GM12878 (cell line): ENCODE data around the gene TRIAP1. TPM values are rescaled to one million over a fixed set of nuclear protein-coding genes. Genes with fewer than 3 reads are reported as not detected.

Experiments
- ATAC-seq: fragments of 200-7000 bp; cut with Tn5 transposase; 3 replicates; pipeline ENCODE4 v1.9.1; 2020; ENCODE audit warnings: mild to moderate bottlenecking, moderate library complexity
- BruUV-seq: library from RNA; stranded (reverse); fragments of 400-500 nt; replicated peaks from 2 replicates; lab custom pipeline; 2021; lab: Mats Ljungman, UMichigan
- CTCF ChIA-PET: fragments of 300-600 bp; sonication (Branson Sonifier 250); formaldehyde crosslinking; extraction: SDS; loops from one replicate; lab custom pipeline; 2021; ENCODE audit warnings: inconsistent platforms; lab: Yijun Ruan, JAX
- POLR2A ChIA-PET: fragments of 350-600 bp; formaldehyde crosslinking; extraction: SDS; loops from one replicate; lab custom pipeline; 2021; ENCODE audit warnings: inconsistent platforms; lab: Charles Lee
- RAD21 ChIA-PET: fragments of 300-600 bp; sonication (Branson Sonifier 250); formaldehyde crosslinking; loops from one replicate; lab custom pipeline; 2023; ENCODE audit warnings: antibody characterized with exemption; ENCODE audit not compliant: unreplicated experiment; lab: Charles Lee
- SMC1A ChIA-PET: fragments of 300-600 bp; sonication (Branson Sonifier 250); formaldehyde crosslinking; loops from one replicate; lab custom pipeline; 2023; ENCODE audit not compliant: unreplicated experiment, uncharacterized antibody; lab: Charles Lee
- DNase-seq: peaks from one replicate; pipeline ENCODE4 v3.0.0-alpha.2; 2011; ENCODE audit warnings: low read depth, low spot score
- FAIRE-seq: peaks from 3 replicates; lab custom pipeline; 2011; peaks lifted over from hg19 to GRCh38; lab: Jason Lieb, UNC
- H2AFZ ChIP-seq: 2 replicates; pipeline ENCODE4 v1.6.0; 2011; ENCODE audit warnings: low read depth, low read length, control low read depth; ENCODE audit not compliant: control insufficient read depth
- H3K27ac ChIP-seq: 2 replicates; pipeline ENCODE4 v1.5.1; 2011; ENCODE audit warnings: control low read depth; ENCODE audit not compliant: control insufficient read depth, insufficient read depth
- H3K27me3 ChIP-seq, 2 experiments: replicated peaks in 1 of 2; 2 replicates each; pipeline versions ENCODE4 v1.6.0 to v1.6.1; 2011; ENCODE audit warnings: low read length in 1 of 2; ENCODE audit not compliant: control insufficient read depth in 2 of 2, insufficient read depth in 2 of 2
- H3K36me3 ChIP-seq, 2 experiments: 2 replicates each; pipeline ENCODE4 v1.5.1; 2011; ENCODE audit warnings: low read length in 1 of 2; ENCODE audit not compliant: control insufficient read depth in 2 of 2, insufficient read depth in 2 of 2
- H3K4me1 ChIP-seq: 2 replicates; pipeline ENCODE4 v1.6.1; 2011; ENCODE audit warnings: mild to moderate bottlenecking, low read length, moderate library complexity, mixed read lengths; ENCODE audit not compliant: control insufficient read depth, insufficient read depth
- H3K4me2 ChIP-seq: 2 replicates; pipeline ENCODE4 v1.6.0; 2011; ENCODE audit warnings: control low read depth; ENCODE audit not compliant: control insufficient read depth, insufficient read depth
- H3K4me3 ChIP-seq: fragments of 200-600 bp; sonication (generic); 2 replicates; pipeline ENCODE4 v1.5.1; 2016
- H3K79me2 ChIP-seq: 2 replicates; pipeline ENCODE4 v1.6.0; 2011; ENCODE audit warnings: low read length; ENCODE audit not compliant: control insufficient read depth, insufficient read depth
- H3K9ac ChIP-seq: 2 replicates; pipeline ENCODE4 v1.8.0; 2011; ENCODE audit warnings: low read length, control low read depth, mixed read lengths; ENCODE audit not compliant: control insufficient read depth, insufficient read depth
- H3K9me3 ChIP-seq: replicated peaks from 3 replicates; pipeline ENCODE4 v1.5.1; 2011; ENCODE audit warnings: mild to moderate bottlenecking, low read length; ENCODE audit not compliant: control insufficient read depth, insufficient read depth
- H4K20me1 ChIP-seq: 2 replicates; pipeline ENCODE4 v1.6.0; 2011; ENCODE audit not compliant: control insufficient read depth, insufficient read depth
- BCL3 ChIP-seq: IDR thresholded peaks from 2 replicates; pipeline ENCODE4 v1.6.1; 2011; ENCODE audit warnings: borderline replicate concordance, low read depth, mild to moderate bottlenecking, moderate library complexity, low read length; ENCODE audit not compliant: insufficient read depth, poor library complexity, severe bottlenecking
- CHD4 ChIP-seq: fragments of 200-600 bp; sonication (generic); IDR thresholded peaks from 2 replicates; pipeline ENCODE4 v1.6.1; 2016; ENCODE audit warnings: mild to moderate bottlenecking
- GABPA ChIP-seq: IDR thresholded peaks from 2 replicates; pipeline ENCODE4 v1.6.1; 2014; ENCODE audit warnings: antibody characterized with exemption, low read depth, mild to moderate bottlenecking, inconsistent platforms
- KLF5 ChIP-seq: fragments of 450-650 bp; IDR thresholded peaks from 2 replicates; pipeline ENCODE4 v1.6.1; 2014; ENCODE audit warnings: mild to moderate bottlenecking; ENCODE audit not compliant: partially characterized antibody
- NFIC ChIP-seq: IDR thresholded peaks from 2 replicates; pipeline ENCODE4 v1.6.1; 2012; ENCODE audit warnings: low read depth, mild to moderate bottlenecking, inconsistent platforms, low read length, moderate library complexity
- NR2C1 ChIP-seq: fragments of 450-650 bp; IDR thresholded peaks from 2 replicates; pipeline ENCODE4 v1.6.1; 2017; ENCODE audit warnings: antibody characterized with exemption, mild to moderate bottlenecking, moderate library complexity
- RAD51 ChIP-seq: fragments of 450-650 bp; IDR thresholded peaks from 2 replicates; pipeline ENCODE4 v1.6.1; 2016; ENCODE audit warnings: moderate library complexity, mild to moderate bottlenecking, inconsistent platforms
- RELA ChIP-seq: fragments of 450-650 bp; IDR thresholded peaks from 2 replicates; pipeline ENCODE4 v1.8.0; 2014; ENCODE audit warnings: borderline replicate concordance; ENCODE audit not compliant: partially characterized antibody
- WGBS: methylation state at CpG from one replicate; pipeline ENCODE4 v1.1.6; 2016; ENCODE audit warnings: low lambda C conversion rate; ENCODE audit not compliant: insufficient replicate concordance, insufficient coverage; ENCODE audit errors: missing lambda C conversion rate; 5-methylcytosine and 5-hydroxymethylcytosine counted together
- in situ Hi-C: fragments of 300-500 bp; cut with MboI; formaldehyde crosslinking; loops from 9 replicates; pipeline ENCODE4 v1.14.3; 2018; ENCODE audit warnings: mixed read lengths
- intact Hi-C: fragments of 100-400 bp; cut with micrococcal nuclease; formaldehyde crosslinking; loops from one replicate; pipeline ENCODE4 v1.14.2; 2022; ENCODE audit not compliant: unreplicated experiment
- polyA plus RNA-seq, 11 experiments: library from polyadenylated mRNA; depleted of rRNA in 4 of 11; unstranded in 6 of 11; stranded (reverse) in 5 of 11; fragments of >200 nt; fragmentation: Nextera tagmentation in 4 of 11; fragmentation: Illumina TruSeq in 1 of 11; extraction: Ambion mirVana in 4 of 11; extraction: Trizol in 1 of 11; gene quantifications; 1 replicate in 1 of 11; 2 replicates in 10 of 11; pipeline versions ENCODE4 v1.2.1 to v1.2.3, GENCODE V29; 2011 to 2016; ENCODE audit warnings: inconsistent platforms in 2 of 11, missing spikeins in 2 of 11, low read depth in 1 of 11
- total RNA-seq, 4 experiments: library from RNA; depleted of rRNA in 3 of 4; stranded (reverse); fragments of >200 nt in 3 of 4; fragmentation: Illumina TruSeq in 1 of 4; extraction: Trizol in 1 of 4; gene quantifications; 2 replicates each; pipeline versions ENCODE4 v1.2.1 to v1.2.3, GENCODE V29; 2013 to 2021
- TF ChIP-seq, protein P1 (sequence below): fragments of 450-650 bp; IDR thresholded peaks from 2 replicates; pipeline ENCODE4 v1.6.1; 2018; ENCODE audit warnings: borderline replicate concordance, mild to moderate bottlenecking; ENCODE audit not compliant: partially characterized antibody
- TF ChIP-seq, protein P2 (sequence below): IDR thresholded peaks from 2 replicates; pipeline ENCODE4 v1.6.1; 2012; ENCODE audit warnings: low read depth, low read length, improper control_type of control experiment

TRIAP1 gene
- total and polyA plus RNA-seq, 10 of the 15 experiments (the other 5 are each of a cell fraction or from before 2014, with no cell fraction given) = 44.8 to 346 (median 80.8) TPM

DNA sequence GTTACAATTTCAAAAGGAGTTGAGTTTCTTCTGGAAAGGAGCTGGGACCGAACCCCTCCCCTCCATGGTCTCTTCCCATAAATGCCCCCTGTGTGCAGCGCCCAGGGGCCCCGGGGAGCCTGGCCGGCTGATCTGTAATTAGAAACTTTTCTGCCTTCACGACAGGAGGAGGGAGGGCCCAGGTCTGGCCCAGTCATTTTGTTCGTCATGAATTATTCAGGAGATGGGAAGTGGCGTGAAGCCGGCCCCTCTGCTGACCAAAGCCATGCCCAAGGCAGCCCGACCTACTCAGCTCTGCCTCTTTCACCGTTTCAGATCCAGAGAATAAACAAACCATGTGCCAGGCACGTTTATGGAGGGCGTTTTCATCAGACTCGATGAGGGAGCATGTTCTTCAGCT lies 44.0 kb downstream of the TRIAP1 start:
- SMC1A ChIA-PET = no interaction called here
- BruUV-seq = no TSS peak
- RAD21 ChIA-PET = no interaction called here
- H3K9ac ChIP-seq = no peak overlapping the region
- 0 out of 2 replicates have a peak, but pooled peaks cover 3% of the 10 kb centered on the region for H3K4me1 ChIP-seq
- POLR2A ChIA-PET = interaction anchor here (0.5 kb wide), 1 partner anchor 404 kb away, joined by 4 read pairs; no protein-coding TSS in a partner anchor
- in situ Hi-C loops = no loop called here
- no peak for FAIRE-seq
- no peak for TF ChIP-seq RELA
- no peak for TF ChIP-seq GABPA
- TF ChIP-seq CHD4 = no peak
- no peak for TF ChIP-seq NFIC
- no peak for TF ChIP-seq KLF5
- no peak for TF ChIP-seq RAD51
- TF ChIP-seq BCL3 = no peak
- TF ChIP-seq, protein P1, sequence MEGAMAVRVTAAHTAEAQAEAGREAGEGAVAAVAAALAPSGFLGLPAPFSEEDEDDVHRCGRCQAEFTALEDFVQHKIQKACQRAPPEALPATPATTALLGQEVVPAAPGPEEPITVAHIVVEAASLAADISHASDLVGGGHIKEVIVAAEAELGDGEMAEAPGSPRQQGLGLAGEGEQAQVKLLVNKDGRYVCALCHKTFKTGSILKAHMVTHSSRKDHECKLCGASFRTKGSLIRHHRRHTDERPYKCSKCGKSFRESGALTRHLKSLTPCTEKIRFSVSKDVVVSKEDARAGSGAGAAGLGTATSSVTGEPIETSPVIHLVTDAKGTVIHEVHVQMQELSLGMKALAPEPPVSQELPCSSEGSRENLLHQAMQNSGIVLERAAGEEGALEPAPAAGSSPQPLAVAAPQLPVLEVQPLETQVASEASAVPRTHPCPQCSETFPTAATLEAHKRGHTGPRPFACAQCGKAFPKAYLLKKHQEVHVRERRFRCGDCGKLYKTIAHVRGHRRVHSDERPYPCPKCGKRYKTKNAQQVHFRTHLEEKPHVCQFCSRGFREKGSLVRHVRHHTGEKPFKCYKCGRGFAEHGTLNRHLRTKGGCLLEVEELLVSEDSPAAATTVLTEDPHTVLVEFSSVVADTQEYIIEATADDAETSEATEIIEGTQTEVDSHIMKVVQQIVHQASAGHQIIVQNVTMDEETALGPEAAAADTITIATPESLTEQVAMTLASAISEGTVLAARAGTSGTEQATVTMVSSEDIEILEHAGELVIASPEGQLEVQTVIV = no peak
- no peak for TF ChIP-seq NR2C1
- TF ChIP-seq, protein P2, sequence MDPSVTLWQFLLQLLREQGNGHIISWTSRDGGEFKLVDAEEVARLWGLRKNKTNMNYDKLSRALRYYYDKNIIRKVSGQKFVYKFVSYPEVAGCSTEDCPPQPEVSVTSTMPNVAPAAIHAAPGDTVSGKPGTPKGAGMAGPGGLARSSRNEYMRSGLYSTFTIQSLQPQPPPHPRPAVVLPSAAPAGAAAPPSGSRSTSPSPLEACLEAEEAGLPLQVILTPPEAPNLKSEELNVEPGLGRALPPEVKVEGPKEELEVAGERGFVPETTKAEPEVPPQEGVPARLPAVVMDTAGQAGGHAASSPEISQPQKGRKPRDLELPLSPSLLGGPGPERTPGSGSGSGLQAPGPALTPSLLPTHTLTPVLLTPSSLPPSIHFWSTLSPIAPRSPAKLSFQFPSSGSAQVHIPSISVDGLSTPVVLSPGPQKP = no peak
- TF ChIP-seq, all 136 proteins: peak for 0
- Histone ChIP-seq H3K27ac (no peak overlapping the region), H3K36me3 (no peaks in the 10 kb centered on the region), H3K79me2 (no peaks in the 10 kb centered on the region), H3K27me3 (no peaks in the 10 kb centered on the region), H3K4me3 (no peak overlapping the region), H3K9me3 (no peaks in the 10 kb centered on the region), H3K4me2 (no peak overlapping the region), H2AFZ (no peak overlapping the region), H4K20me1 (no peaks in the 10 kb centered on the region)
- no peak for ATAC-seq
- 7% methylated on average over 13 of the region's 13 CpGs for WGBS
- intact Hi-C loops = no loop called here
- CTCF ChIA-PET = interaction anchor here (0.6 kb wide), 1 partner anchor 45 kb away, joined by 3 read pairs; no protein-coding TSS in a partner anchor
- no peak for DNase-seq
